ENCODE measurements around the gene GLTP. TPM values are rescaled to one million over a fixed set of nuclear protein-coding genes. Genes with fewer than 3 reads are reported as not detected.
"Not testable (repeated sequence)": the region's sequence is repeated elsewhere in the genome, so short reads cannot be mapped to it uniquely, and the experiment has no call there.

The GLTP gene
- total and polyA plus RNA-seq, 11 donors, result 16.9 to 68.6 (median 25.1) TPM

- Histone ChIP-seq H3K9me3 (no peaks in the 10 kb centered on the region), H3K27ac (no peak overlapping the region), H3K36me3 (no peaks in the 10 kb centered on the region), H3K4me1 (peaks cover 0 to 17% (median 6%) of the 10 kb centered on the region in 12 donors), H3K4me3 (no peak overlapping the region), H3K27me3 (no peaks in the 10 kb centered on the region)
- DNase-seq (no peak), ATAC-seq (no peak)
- intact Hi-C loops (cut with DNase I), result no loop called here
- TF ChIP-seq POLR2A (IDR thresholded peaks at IDR 0.05), result no peak
- no peak for TF ChIP-seq CTCF (IDR thresholded peaks at IDR 0.05)
- 65 to 73% (median 68%) methylated on average over 4 of the region's 4 CpGs for WGBS, 4 donors
Measured at GRCh38 chr12:109894939-109895338, 14.6 kb upstream of the GLTP start.

GRCh38 chr12:109893261-109893995 is 13.1 kb upstream of the GLTP start:
- intact Hi-C loops (cut with DNase I), result no loop called here
- ATAC-seq (no peak), DNase-seq (no peak)
- Histone ChIP-seq H3K9me3 (no peaks in the 10 kb centered on the region), H3K27me3 (no peaks in the 10 kb centered on the region), H3K4me1 (peaks cover 0 to 23% (median 0%) of the 10 kb centered on the region in 12 donors), H3K27ac (no peak overlapping the region), H3K36me3 (no peaks in the 10 kb centered on the region), H3K4me3 (no peak overlapping the region)
- no peak for TF ChIP-seq POLR2A (IDR thresholded peaks at IDR 0.05)
- no peak for TF ChIP-seq CTCF (IDR thresholded peaks at IDR 0.05)
- WGBS, 4 donors, result 80 to 90% (median 81%) methylated on average over 7 of the region's 7 CpGs

GRCh38 chr12:109892748-109893147 is 12.4 kb upstream of the GLTP start:
- DNase-seq (no peak), ATAC-seq (no peak)
- 77 to 79% (median 79%) methylated on average over 4 of the region's 4 CpGs for WGBS, 4 donors
- Histone ChIP-seq H3K36me3 (no peaks in the 10 kb centered on the region), H3K27me3 (no peaks in the 10 kb centered on the region), H3K4me3 (no peak overlapping the region), H3K9me3 (no peaks in the 10 kb centered on the region), H3K4me1 (peaks cover 0 to 30% (median 0%) of the 10 kb centered on the region in 12 donors), H3K27ac (no peak overlapping the region)
- TF ChIP-seq POLR2A (IDR thresholded peaks at IDR 0.05) (no peak), CTCF (IDR thresholded peaks at IDR 0.05) (no peak)
- intact Hi-C loops (cut with DNase I), result no loop called here

GRCh38 chr12:109892165-109892715 is 11.9 kb upstream of the GLTP start:
- ATAC-seq, result no peak
- Histone ChIP-seq H3K4me1 (peaks cover 0 to 35% (median 0%) of the 10 kb centered on the region in 12 donors), H3K36me3 (no peaks in the 10 kb centered on the region), H3K9me3 (no peaks in the 10 kb centered on the region), H3K27ac (no peak overlapping the region), H3K4me3 (no peak overlapping the region), H3K27me3 (no peaks in the 10 kb centered on the region)
- no peak for DNase-seq
- TF ChIP-seq POLR2A (IDR thresholded peaks at IDR 0.05) (no peak), CTCF (IDR thresholded peaks at IDR 0.05) (no peak)
- 82 to 100% (median 93%) methylated on average over 1 of the region's 1 CpG for WGBS, 4 donors
- intact Hi-C loops (cut with DNase I), result no loop called here

- H3K27me3 ChIP-seq; H3K27ac ChIP-seq; intact Hi-C loops (cut with DNase I); H3K9me3 ChIP-seq; H3K36me3 ChIP-seq; H3K4me3 ChIP-seq; DNase-seq; ATAC-seq: not testable (repeated sequence)
- 86 to 95% (median 95%) methylated on average over 7 of the region's 7 CpGs for WGBS, 4 donors
- H3K4me1 ChIP-seq, result peaks cover 0 to 35% (median 0%) of the 10 kb centered on the region in 12 donors
Measured at GRCh38 chr12:109891731-109892130, 11.4 kb upstream of the GLTP start.

Data from heart left ventricle (tissue), 16 donors.